HG02623 (cell line): Measurements from ENCODE around the gene SRI.
"Not testable (repeated sequence)": the region's sequence is repeated elsewhere in the genome, so short reads cannot be mapped to it uniquely, and the experiment has no call there.

ENCODE experiments used
- ATAC-seq: cut with Tn5 transposase; IDR thresholded peaks from one replicate; pipeline ENCODE4 v1.9.1; 2021; ENCODE audit warnings: moderate library complexity; ENCODE audit not compliant: unreplicated experiment

The SRI gene

GRCh38 chr7:88219781-88220747 is at the start of gene SRI:
Gene SRI, minus strand, starts transcription at chr7:88220038. Its CDS starts 12 bp downstream, at chr7:88220026.
- ATAC-seq: peak; percentile 65

- ATAC-seq: no peak
Measured at GRCh38 chr7:88269586-88269985, 49.7 kb upstream of the SRI start.

DNA sequence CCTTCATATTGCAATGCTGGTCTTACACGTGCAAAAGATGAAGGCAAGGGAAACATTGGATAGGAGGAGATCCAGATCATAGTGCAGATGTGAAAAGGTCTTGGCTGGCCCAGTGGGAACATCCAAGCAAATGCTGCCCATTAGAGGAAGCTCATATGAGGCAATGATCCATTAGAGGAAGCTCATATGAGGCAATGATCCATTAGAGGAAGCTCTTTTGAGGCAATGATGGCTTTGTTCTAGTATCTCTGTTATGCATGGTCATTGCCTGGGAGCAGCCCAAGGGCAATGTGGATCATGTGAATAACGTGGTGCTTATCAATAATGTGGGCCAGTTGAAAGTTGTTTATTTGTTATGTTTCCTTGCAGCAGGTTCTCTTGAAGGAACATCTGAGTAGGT is 49.0 kb upstream of the SRI start:
- ATAC-seq: no peak

DNA sequence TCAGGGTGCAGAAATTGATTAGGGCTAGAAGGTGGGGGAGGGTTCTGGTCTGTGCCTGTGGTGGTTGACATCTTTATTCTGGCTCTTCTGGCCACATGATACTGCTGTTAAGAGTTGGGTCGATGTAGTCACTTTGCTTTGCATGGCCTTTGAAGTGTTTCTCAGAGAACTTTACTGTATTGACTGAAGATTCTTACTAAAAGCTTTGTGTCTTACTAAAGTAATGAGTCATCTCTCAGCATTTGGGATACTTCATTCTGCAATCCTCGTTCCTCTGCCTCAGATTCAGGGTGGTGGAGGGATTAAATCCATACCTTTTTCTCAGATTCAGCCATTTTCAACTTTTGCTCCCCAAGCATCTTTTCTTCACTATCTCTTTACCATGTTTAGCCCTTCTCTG is 48.2 kb upstream of the SRI start:
- no peak for ATAC-seq

GRCh38 chr7:88267421-88267820 is 47.6 kb upstream of the SRI start:
- ATAC-seq: no peak

- not testable (repeated sequence) for ATAC-seq
Measured at GRCh38 chr7:88264987-88265386, 45.1 kb upstream of the SRI start.

DNA sequence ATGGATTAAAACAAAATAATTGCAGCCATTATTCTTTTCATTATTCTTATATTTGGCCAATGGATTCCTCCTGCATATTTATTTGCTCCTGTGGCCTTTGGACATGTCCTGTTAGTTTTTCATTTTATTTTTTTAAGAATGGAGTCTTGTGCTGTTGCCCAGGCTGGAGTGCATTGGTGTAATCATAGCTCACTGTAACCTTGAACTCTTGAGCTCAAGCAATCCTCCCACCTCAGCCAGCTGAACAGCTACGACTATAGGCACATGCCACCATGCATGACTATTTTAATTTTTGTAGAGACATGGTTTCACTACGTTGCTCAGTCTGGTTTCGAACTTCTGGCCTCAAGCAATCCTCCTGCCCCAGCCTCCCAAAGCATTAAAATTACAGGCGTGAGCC is 42.7 kb upstream of the SRI start:
- ATAC-seq: no peak

GRCh38 chr7:88260719-88261118 is 40.9 kb upstream of the SRI start:
- ATAC-seq: no peak

GRCh38 chr7:88259656-88260380 is 40.0 kb upstream of the SRI start:
- no peak for ATAC-seq

- ATAC-seq: not testable (repeated sequence)
Measured at GRCh38 chr7:88258296-88258695, 38.5 kb upstream of the SRI start.

DNA sequence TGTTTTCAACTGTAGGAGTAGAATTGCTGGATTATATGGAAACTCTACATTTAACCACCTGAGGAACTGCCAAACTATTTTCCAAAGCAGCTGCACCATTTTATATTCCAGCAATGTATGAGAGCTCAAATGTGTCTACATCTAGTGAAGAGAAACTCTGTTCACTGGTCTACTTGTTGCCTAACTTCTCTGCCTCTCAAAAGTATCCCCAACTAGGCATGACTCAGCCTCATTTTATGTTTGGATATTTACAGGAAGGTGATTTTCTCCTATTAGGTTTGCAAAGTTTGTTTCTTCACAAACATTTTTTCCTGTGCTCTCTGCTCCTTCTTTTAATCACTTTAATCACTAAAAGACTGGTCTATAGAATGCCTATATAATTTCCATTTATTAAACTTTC is 37.1 kb upstream of the SRI start:
- no peak for ATAC-seq

DNA sequence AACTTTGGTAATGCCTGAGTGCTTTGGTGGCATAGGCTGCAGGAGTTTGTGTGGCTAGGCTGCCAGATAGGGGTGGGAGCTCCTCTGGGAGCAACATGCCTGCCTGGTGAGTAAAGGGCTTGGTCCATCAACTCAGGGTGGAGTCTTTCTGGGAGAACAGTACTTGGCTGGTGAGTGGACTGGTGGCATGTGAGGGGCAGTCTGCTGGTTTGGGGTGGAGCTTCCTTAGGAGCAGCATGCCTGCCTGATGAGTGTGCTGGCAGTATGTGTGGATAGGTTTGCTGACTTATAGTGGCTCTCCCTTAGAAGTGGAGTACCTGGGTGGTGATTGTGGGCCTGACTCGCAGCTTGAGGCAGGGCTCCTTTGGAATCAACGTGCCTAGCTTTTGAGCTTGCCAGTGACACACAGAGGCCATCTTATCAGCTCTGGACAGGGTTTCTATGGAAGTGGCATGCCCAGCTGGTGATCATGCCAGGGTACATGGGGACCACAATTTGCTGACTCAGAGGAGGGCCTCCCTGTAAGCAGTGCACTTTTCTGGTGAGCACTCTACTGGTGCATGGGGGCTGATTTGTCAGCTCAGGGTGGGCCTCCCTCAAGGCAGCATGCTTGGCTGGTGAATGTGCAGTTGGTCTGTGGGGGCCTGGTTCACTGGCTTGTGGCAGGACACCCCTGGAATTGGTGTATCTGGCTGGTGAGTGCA is 35.0 kb upstream of the SRI start:
- no peak for ATAC-seq

DNA sequence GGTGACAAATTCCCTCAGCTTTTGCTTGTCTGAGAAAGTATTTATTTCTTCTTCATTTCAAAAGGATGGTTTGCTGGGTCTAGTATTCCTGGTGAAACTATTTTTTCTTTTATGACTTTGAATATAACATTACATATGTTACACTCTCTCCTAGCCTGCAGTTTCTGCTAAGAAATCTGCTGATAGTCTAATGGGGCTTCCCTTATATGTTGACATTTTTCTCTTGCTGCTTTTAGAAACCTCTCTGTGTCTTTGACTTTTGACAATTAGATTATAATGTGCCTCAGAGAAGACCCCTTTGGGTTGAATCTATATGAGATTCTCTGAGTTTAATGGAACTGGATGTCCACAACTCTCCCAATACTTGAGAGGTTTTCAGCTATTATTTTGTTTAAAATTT is 33.8 kb upstream of the SRI start:
- ATAC-seq: no peak

- no peak for ATAC-seq
Measured at GRCh38 chr7:88244258-88244657, 24.4 kb upstream of the SRI start.

DNA sequence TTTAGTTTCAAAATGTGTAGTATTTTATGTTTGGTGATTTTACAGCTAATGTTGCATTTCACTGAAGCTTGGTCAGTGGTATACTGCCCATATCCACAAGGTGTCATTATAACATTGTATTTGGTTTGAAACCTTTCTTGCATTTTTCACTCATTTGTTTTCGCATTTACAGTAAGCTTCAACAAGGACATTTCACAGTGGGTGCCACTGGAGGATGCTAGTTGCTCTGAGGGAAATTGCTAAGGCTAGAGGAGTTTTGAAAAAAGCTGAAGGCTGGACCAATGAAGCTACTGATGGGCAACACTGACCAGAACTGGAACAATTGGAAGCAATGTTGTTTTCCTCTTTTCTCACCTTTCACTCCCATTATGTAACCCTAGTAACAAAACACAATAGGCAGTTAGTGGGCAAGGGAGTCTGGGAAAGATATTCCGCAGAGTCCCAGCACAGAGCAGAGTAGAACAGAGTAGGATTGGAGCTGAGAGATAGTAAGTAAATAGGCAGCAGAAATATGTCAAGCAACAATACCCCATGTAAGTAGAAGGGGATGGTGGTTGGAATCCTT is 23.6 kb upstream of the SRI start:
- peak; percentile 75 for ATAC-seq

GRCh38 chr7:88239852-88240251 is 20.0 kb upstream of the SRI start:
- no peak for ATAC-seq

DNA sequence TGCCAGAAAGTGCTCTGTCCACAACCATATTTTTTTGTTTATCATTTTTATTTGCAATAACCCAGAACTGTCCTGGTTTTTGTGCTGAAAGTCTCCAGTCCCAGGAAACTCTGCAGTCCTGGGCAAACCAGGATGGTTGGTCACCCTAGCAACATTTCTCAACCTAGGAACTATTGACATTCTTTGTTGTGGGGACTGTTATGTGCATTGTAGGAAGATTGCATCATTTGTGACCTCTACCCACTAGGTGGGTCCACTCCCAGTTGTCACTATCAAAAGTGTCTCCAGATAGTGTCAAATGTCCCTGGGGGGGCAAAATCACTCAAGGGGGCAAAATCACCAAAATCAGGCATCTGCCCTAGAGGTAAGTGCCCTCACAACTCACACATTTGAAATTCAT is 14.0 kb upstream of the SRI start:
- no peak for ATAC-seq

- ATAC-seq: no peak
Measured at GRCh38 chr7:88230646-88231045, 10.8 kb upstream of the SRI start.

DNA sequence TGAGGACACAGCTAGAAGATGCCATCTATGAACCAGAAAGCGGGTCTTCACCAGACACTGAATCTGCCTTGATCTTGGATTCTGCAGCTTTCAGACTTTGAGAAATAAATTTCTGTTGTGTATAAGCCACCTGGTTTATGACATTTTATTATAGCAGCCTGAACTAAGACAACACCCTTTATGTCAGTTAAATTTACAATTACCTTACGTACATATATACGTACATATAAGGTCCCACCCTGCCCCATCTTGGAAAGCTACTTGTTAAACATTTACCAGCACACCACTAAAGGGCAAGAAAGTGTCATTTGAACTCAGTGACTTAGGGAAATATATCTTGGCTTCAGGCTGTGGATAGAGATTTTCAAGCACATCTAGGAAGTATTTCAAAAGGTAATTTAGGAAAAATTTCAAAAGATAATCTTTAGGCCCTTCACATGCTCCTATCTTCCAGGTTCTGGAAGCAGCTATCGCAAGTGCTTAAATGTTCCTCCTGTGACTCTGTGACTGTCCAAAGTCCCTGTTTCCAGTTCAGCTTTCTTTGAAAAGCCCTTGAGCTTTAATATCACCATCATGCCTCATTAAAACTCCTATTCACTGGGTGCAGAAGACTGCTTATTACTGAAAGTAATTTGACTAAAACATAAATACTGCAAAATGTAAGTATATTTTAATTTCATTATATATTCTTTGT is 9.6 kb upstream of the SRI start:
- no peak for ATAC-seq

DNA sequence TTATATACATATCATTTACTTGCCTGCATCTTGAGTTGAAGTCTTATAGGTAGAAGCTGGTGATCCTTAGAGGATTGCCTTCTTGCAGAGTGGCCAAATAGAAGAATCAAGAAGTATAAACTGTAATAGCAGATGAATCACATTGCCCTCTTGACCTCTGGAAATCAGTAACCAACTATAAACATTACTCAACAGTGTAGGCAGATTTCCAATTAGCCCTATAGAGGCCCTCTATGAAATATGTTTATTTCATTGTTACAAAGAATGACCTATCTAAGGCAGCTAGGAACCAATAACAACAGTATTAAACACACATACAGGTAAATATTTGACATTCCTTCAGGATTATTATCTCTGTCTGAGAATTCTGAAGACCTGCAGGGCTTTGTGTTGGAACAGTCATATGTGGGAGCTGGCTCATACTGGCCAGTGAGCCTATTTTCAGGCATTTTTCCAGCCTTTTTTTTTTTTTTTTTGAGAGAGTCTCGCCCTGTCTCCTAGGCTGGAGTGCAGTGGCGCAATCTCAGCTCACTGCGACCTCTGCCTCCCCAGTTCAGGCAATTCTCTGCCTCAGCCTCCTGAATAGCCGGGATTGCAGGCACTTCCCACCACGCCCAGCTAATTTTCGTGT is 7.2 kb upstream of the SRI start:
- ATAC-seq: no peak
